Osteocyte (in vitro differentiated cells): ENCODE results near the gene DVL3. TPM values are rescaled to one million over a fixed set of nuclear protein-coding genes. Genes with fewer than 3 reads are reported as not detected.
"Not testable (repeated sequence)": the region's sequence is repeated elsewhere in the genome, so short reads cannot be mapped to it uniquely, and the experiment has no call there.

Experiments
- DNase-seq: peaks from one replicate; pipeline ENCODE4 v3.0.0; 2021; ENCODE audit warnings: mixed read lengths; ENCODE audit not compliant: unreplicated experiment; ENCODE audit errors: extremely low spot score
- H3K27ac Mint-ChIP-seq: one replicate; pipeline ENCODE4 v1.8.0; 2021; ENCODE audit warnings: mild to moderate bottlenecking, mixed read lengths; ENCODE audit not compliant: unreplicated experiment
- H3K27me3 Mint-ChIP-seq: one replicate; pipeline ENCODE4 v1.8.0; 2021; ENCODE audit warnings: mixed read lengths; ENCODE audit not compliant: unreplicated experiment
- H3K36me3 Mint-ChIP-seq: one replicate; pipeline ENCODE4 v1.8.0; 2021; ENCODE audit warnings: mixed read lengths; ENCODE audit not compliant: unreplicated experiment
- H3K4me1 Mint-ChIP-seq: one replicate; pipeline ENCODE4 v1.8.0; 2021; ENCODE audit warnings: mixed read lengths; ENCODE audit not compliant: unreplicated experiment
- H3K4me3 Mint-ChIP-seq: one replicate; pipeline ENCODE4 v1.8.0; 2021; ENCODE audit warnings: mild to moderate bottlenecking, moderate library complexity, mixed read lengths; ENCODE audit not compliant: unreplicated experiment
- H3K9me3 Mint-ChIP-seq: one replicate; pipeline ENCODE4 v1.8.0; 2021; ENCODE audit warnings: mixed read lengths; ENCODE audit not compliant: unreplicated experiment
- CTCF ChIP-seq: fragments of 200-600 bp; sonication (generic); IDR thresholded peaks from 2 replicates; pipeline ENCODE4 v1.5.0; 2021; ENCODE audit warnings: antibody characterized with exemption, mild to moderate bottlenecking, moderate library complexity
- total RNA-seq: library from RNA; stranded (reverse); gene quantifications from 2 replicates; pipeline ENCODE4 v1.2.1, GENCODE V29; 2021

Gene DVL3
- total RNA-seq, 1 donor from 2014 or later: 121 TPM

- Mint-ChIP-seq H3K4me1 (peaks cover 23% of the 10 kb centered on the region), H3K27ac (peak overlapping the region; percentile 48)
- DNase-seq, H3K4me3 Mint-ChIP-seq, H3K27me3 Mint-ChIP-seq, H3K9me3 Mint-ChIP-seq, H3K36me3 Mint-ChIP-seq: not testable (repeated sequence)
- peak; percentile 47 for TF ChIP-seq CTCF
Observed at GRCh38 chr3:184149770-184150169, 5.4 kb upstream of the DVL3 start.

GRCh38 chr3:184155644-184156521 lies 706 bp downstream of the DVL3 start:
- no peaks in the 10 kb centered on the region for H3K27me3 Mint-ChIP-seq
- H3K9me3 Mint-ChIP-seq: no peaks in the 10 kb centered on the region
- peaks cover 49% of the 10 kb centered on the region for H3K4me1 Mint-ChIP-seq
- H3K27ac Mint-ChIP-seq: peak overlapping the region; percentile 91
- H3K4me3 Mint-ChIP-seq: peak overlapping the region; percentile 97
- peaks cover 4% of the 10 kb centered on the region for H3K36me3 Mint-ChIP-seq
- TF ChIP-seq CTCF: no peak
- no peak for DNase-seq

- Mint-ChIP-seq H3K27ac (peak overlapping the region; percentile 91), H3K4me1 (peaks cover 53% of the 10 kb centered on the region), H3K4me3 (peak overlapping the region; percentile 97), H3K27me3 (no peaks in the 10 kb centered on the region), H3K36me3 (peaks cover 4% of the 10 kb centered on the region), H3K9me3 (no peaks in the 10 kb centered on the region)
- DNase-seq: no peak
- no peak for TF ChIP-seq CTCF
Observed at GRCh38 chr3:184156522-184156955, 1.4 kb downstream of the DVL3 start.

GRCh38 chr3:184157206-184157605 lies 2.0 kb downstream of the DVL3 start:
- Mint-ChIP-seq H3K9me3 (no peaks in the 10 kb centered on the region), H3K27me3 (no peaks in the 10 kb centered on the region), H3K36me3 (peaks cover 4% of the 10 kb centered on the region), H3K4me3 (peak overlapping the region; percentile 97), H3K27ac (peak overlapping the region; percentile 82), H3K4me1 (peaks cover 55% of the 10 kb centered on the region)
- DNase-seq: no peak
- TF ChIP-seq CTCF: no peak

GRCh38 chr3:184158404-184158803 lies 3.2 kb downstream of the DVL3 start:
- H3K36me3 Mint-ChIP-seq: peaks cover 4% of the 10 kb centered on the region
- no peak for TF ChIP-seq CTCF
- peak overlapping the region; percentile 59 for H3K27ac Mint-ChIP-seq
- no peaks in the 10 kb centered on the region for H3K9me3 Mint-ChIP-seq
- peaks cover 51% of the 10 kb centered on the region for H3K4me1 Mint-ChIP-seq
- peak overlapping the region; percentile 29 for H3K4me3 Mint-ChIP-seq
- H3K27me3 Mint-ChIP-seq: no peaks in the 10 kb centered on the region
- no peak for DNase-seq
